Midbrain (tissue), 1 donor: ENCODE results near the gene TMEM150C.
"Not testable (repeated sequence)": the region's sequence is repeated elsewhere in the genome, so short reads cannot be mapped to it uniquely, and the experiment has no call there.

Experiments
- DNase-seq: peaks from one replicate; lab custom pipeline; 2025; lab: John Stamatoyannopoulos, UW

Gene TMEM150C

GRCh38 chr4:82473621-82474164 lies 88.1 kb downstream of the TMEM150C start:
- no peak for DNase-seq

GRCh38 chr4:82473080-82473479 lies 88.7 kb downstream of the TMEM150C start:
- DNase-seq = not testable (repeated sequence)

GRCh38 chr4:82469791-82470345 lies 91.9 kb downstream of the TMEM150C start:
- DNase-seq = peak; percentile 17

- no peak for DNase-seq
Measured at GRCh38 chr4:82467471-82467870, 94.3 kb downstream of the TMEM150C start.

GRCh38 chr4:82463221-82463620 lies 98.6 kb downstream of the TMEM150C start:
- no peak for DNase-seq

GRCh38 chr4:82462415-82462831 lies 99.4 kb downstream of the TMEM150C start:
- DNase-seq = peak; percentile 90

- no peak for DNase-seq
Measured at GRCh38 chr4:82461710-82462109, 100.1 kb downstream of the TMEM150C start.

GRCh38 chr4:82458729-82459128 lies 103.1 kb downstream of the TMEM150C start:
- no peak for DNase-seq

GRCh38 chr4:82457266-82457665 lies 104.5 kb downstream of the TMEM150C start:
- DNase-seq = no peak

GRCh38 chr4:82452026-82452425 lies 109.8 kb downstream of the TMEM150C start:
- DNase-seq = no peak

- no peak for DNase-seq
Measured at GRCh38 chr4:82450966-82451755, 110.6 kb downstream of the TMEM150C start.

- no peak for DNase-seq
Measured at GRCh38 chr4:82447886-82448285, 113.9 kb downstream of the TMEM150C start.

GRCh38 chr4:82439088-82439487 lies 122.7 kb downstream of the TMEM150C start:
- DNase-seq = no peak

- no peak for DNase-seq
Measured at GRCh38 chr4:82437285-82438005, 124.3 kb downstream of the TMEM150C start.

- no peak for DNase-seq
Measured at GRCh38 chr4:82436780-82437179, 125.0 kb downstream of the TMEM150C start.

- no peak for DNase-seq
Measured at GRCh38 chr4:82436130-82436529, 125.7 kb downstream of the TMEM150C start.

- no peak for DNase-seq
Measured at GRCh38 chr4:82434949-82435348, 126.8 kb downstream of the TMEM150C start.

GRCh38 chr4:82433791-82434190 lies 128.0 kb downstream of the TMEM150C start:
- no peak for DNase-seq
